OCI-LY1 (cell line): Measurements from ENCODE around the gene TNFSF13.

ENCODE experiments used
- H2AFZ ChIP-seq: fragments of 200-600 bp; sonication (generic), shearing (Covaris generic); 2 replicates; pipeline ENCODE4 v1.6.0; 2014; ENCODE audit warnings: antibody characterized with exemption, mild to moderate bottlenecking, low read length
- H3F3A ChIP-seq: fragments of 200-600 bp; sonication (generic), shearing (Covaris generic); 2 replicates; pipeline ENCODE4 v1.6.0; 2014; ENCODE audit warnings: mild to moderate bottlenecking, antibody characterized with exemption, low read length, moderate library complexity; ENCODE audit not compliant: insufficient read depth
- H3K27ac ChIP-seq: fragments of 200-600 bp; sonication (generic); 2 replicates; pipeline ENCODE4 v1.5.1; 2014; ENCODE audit warnings: low read length, mixed run types, mild to moderate bottlenecking, low read depth; ENCODE audit not compliant: poor library complexity, severe bottlenecking
- H3K27me3 ChIP-seq: fragments of 200-600 bp; sonication (generic); 2 replicates; pipeline ENCODE4 v1.6.0; 2014; ENCODE audit warnings: antibody characterized with exemption, mild to moderate bottlenecking, low read length, moderate library complexity; ENCODE audit not compliant: insufficient read depth
- H3K36me3 ChIP-seq: fragments of 200-600 bp; sonication (generic); 2 replicates; pipeline ENCODE4 v1.6.1; 2014; ENCODE audit warnings: mild to moderate bottlenecking, antibody characterized with exemption, low read length, moderate library complexity, mixed read lengths; ENCODE audit not compliant: insufficient read depth
- H3K4me1 ChIP-seq: fragments of 200-600 bp; sonication (generic); 2 replicates; pipeline ENCODE4 v1.5.1; 2014; ENCODE audit warnings: mild to moderate bottlenecking, low read length, moderate library complexity; ENCODE audit not compliant: insufficient read depth, severe bottlenecking
- H3K4me2 ChIP-seq: fragments of 200-600 bp; sonication (generic), shearing (Covaris generic); 2 replicates; pipeline ENCODE4 v1.6.1; 2014; ENCODE audit warnings: low read length
- H3K4me3 ChIP-seq: fragments of 200-600 bp; sonication (generic); 2 replicates; pipeline ENCODE4 v1.5.1; 2014; ENCODE audit warnings: low read length, low read depth, mild to moderate bottlenecking, mixed read lengths; ENCODE audit not compliant: poor library complexity, severe bottlenecking
- H3K79me2 ChIP-seq: fragments of 200-600 bp; shearing (Covaris generic); 2 replicates; pipeline ENCODE4 v1.6.1; 2016; ENCODE audit warnings: mixed run types, low read length, mixed read lengths; ENCODE audit not compliant: insufficient read depth
- H3K9ac ChIP-seq: fragments of 200-600 bp; sonication (generic), shearing (Covaris generic); 2 replicates; pipeline ENCODE4 v1.6.1; 2014; ENCODE audit warnings: mild to moderate bottlenecking, low read length, mixed read lengths
- H3K9me2 ChIP-seq: fragments of 200-600 bp; sonication (generic), shearing (Covaris generic); 2 replicates; pipeline ENCODE4 v1.6.1; 2014; ENCODE audit warnings: low read depth, mild to moderate bottlenecking, low read length, mixed read lengths
- H3K9me3 ChIP-seq: fragments of 200-600 bp; shearing (Covaris generic); 2 replicates; pipeline ENCODE4 v1.6.1; 2014; ENCODE audit warnings: low read length, mixed read lengths
- H4K20me1 ChIP-seq: fragments of 200-600 bp; sonication (generic), shearing (Covaris generic); 2 replicates; pipeline ENCODE4 v1.6.0; 2016; ENCODE audit warnings: mild to moderate bottlenecking, low read length; ENCODE audit not compliant: insufficient read depth
- CTCF ChIP-seq: fragments of 200-600 bp; sonication (generic), shearing (Covaris generic); IDR thresholded peaks from 2 replicates; pipeline ENCODE4 v1.5.1; 2017; ENCODE audit warnings: mild to moderate bottlenecking, antibody characterized with exemption, low read length, moderate library complexity, mixed read lengths
- EZH2 ChIP-seq: fragments of 200-600 bp; sonication (generic), shearing (Covaris generic); IDR thresholded peaks from 2 replicates; pipeline ENCODE4 v1.8.0; 2017; ENCODE audit warnings: borderline replicate concordance, mixed run types, mild to moderate bottlenecking, antibody characterized with exemption, low read length, moderate library complexity, mixed read lengths

Gene TNFSF13

GRCh38 chr17:7561028-7561575 is 2.6 kb downstream of the TNFSF13 start:
- no peaks in the 10 kb centered on the region for H3K9me2 ChIP-seq
- H3K4me1 ChIP-seq: peaks cover 34% of the 10 kb centered on the region
- H3K9me3 ChIP-seq: no peaks in the 10 kb centered on the region
- H3K79me2 ChIP-seq: peaks cover 9% of the 10 kb centered on the region; the same call in 1 of the 2 replicates
- H3K4me3 ChIP-seq: peak overlapping the region; percentile 77
- H3K36me3 ChIP-seq: peaks cover 29% of the 10 kb centered on the region
- no peaks in the 10 kb centered on the region for H4K20me1 ChIP-seq
- peak; percentile 67 for TF ChIP-seq CTCF
- TF ChIP-seq EZH2: no peak
- H3K27me3 ChIP-seq: peaks cover 8% of the 10 kb centered on the region; the same call in 1 of the 2 replicates
- H3K27ac ChIP-seq: peak overlapping the region; percentile 72
- H3K4me2 ChIP-seq: peak overlapping the region; percentile 89
- 0 out of 2 replicates have a peak overlapping the region, but pooled peaks have one; percentile 21 for H2AFZ ChIP-seq
- H3K9ac ChIP-seq: peak overlapping the region; percentile 93
- H3F3A ChIP-seq: no peaks in the 10 kb centered on the region

- Histone ChIP-seq H3K4me2 (peak within 1 kb of the TSS; percentile 89), H4K20me1 (no peaks in the 10 kb centered on the region), H3K79me2 (peaks cover 9% of the 10 kb centered on the region; the same call in 1 of the 2 replicates), H2AFZ (0 out of 2 replicates have a peak within 1 kb of the TSS, but pooled peaks have one; percentile 21), H3K9me2 (no peaks in the 10 kb centered on the region), H3K36me3 (peaks cover 34% of the 10 kb centered on the region), H3K4me3 (peak within 1 kb of the TSS; percentile 77), H3K9me3 (no peaks in the 10 kb centered on the region), H3K4me1 (peaks cover 34% of the 10 kb centered on the region), H3K9ac (peak within 1 kb of the TSS; percentile 93), H3K27ac (peak within 1 kb of the TSS; percentile 72), H3F3A (no peaks in the 10 kb centered on the region), H3K27me3 (peaks cover 8% of the 10 kb centered on the region; the same call in 1 of the 2 replicates)
- TF ChIP-seq CTCF: no peak
- TF ChIP-seq EZH2: no peak
Measured at GRCh38 chr17:7561589-7562207, 3.1 kb downstream of the TNFSF13 start, which contains the start of gene SENP3. Gene SENP3 (plus strand): TSS chr17:7561919. CDS start chr17:7563077, 1,158 bp downstream.

GRCh38 chr17:7562208-7562605 is 3.7 kb downstream of the TNFSF13 start:
- H3K79me2 ChIP-seq: peaks cover 9% of the 10 kb centered on the region; the same call in 1 of the 2 replicates
- H2AFZ ChIP-seq: no peak overlapping the region
- no peaks in the 10 kb centered on the region for H3K9me2 ChIP-seq
- peak overlapping the region; percentile 77 for H3K4me3 ChIP-seq
- H3K4me2 ChIP-seq: peak overlapping the region; percentile 89
- peak overlapping the region; percentile 16 for H3K27ac ChIP-seq
- TF ChIP-seq CTCF (no peak), EZH2 (no peak)
- H3K36me3 ChIP-seq: peaks cover 39% of the 10 kb centered on the region
- peak overlapping the region; percentile 93 for H3K9ac ChIP-seq
- peaks cover 34% of the 10 kb centered on the region for H3K4me1 ChIP-seq
- no peaks in the 10 kb centered on the region for H3F3A ChIP-seq
- H4K20me1 ChIP-seq: no peaks in the 10 kb centered on the region
- peaks cover 8% of the 10 kb centered on the region; the same call in 1 of the 2 replicates for H3K27me3 ChIP-seq
- no peaks in the 10 kb centered on the region for H3K9me3 ChIP-seq
